ENCODE data around the gene KLHDC7A. TPM values are rescaled to one million over a fixed set of nuclear protein-coding genes. Genes with fewer than 3 reads are reported as not detected.
"Not testable (repeated sequence)": the region's sequence is repeated elsewhere in the genome, so short reads cannot be mapped to it uniquely, and the experiment has no call there.

Gene KLHDC7A
- total RNA-seq, result not detected

GRCh38 chr1:18480315-18481189 is at the start of gene KLHDC7A:
KLHDC7A (plus strand) TSS chr1:18480930; CDS start chr1:18480982, 52 bp downstream.
- DNase-seq (no peak), ATAC-seq (no peak)
- no peaks in the 10 kb centered on the region for H3K36me3 Mint-ChIP-seq
- H3K9me3 Mint-ChIP-seq (ENCODE audit: low read depth), result no peaks in the 10 kb centered on the region
- H3K4me3 Mint-ChIP-seq, result no peak within 1 kb of the TSS
- H3K4me1 Mint-ChIP-seq, result peaks cover 11% of the 10 kb centered on the region
- H3K27ac Mint-ChIP-seq, result no peak within 1 kb of the TSS
- no peaks in the 10 kb centered on the region for H3K27me3 Mint-ChIP-seq
- CTCF ChIA-PET, result no interaction called here

DNA sequence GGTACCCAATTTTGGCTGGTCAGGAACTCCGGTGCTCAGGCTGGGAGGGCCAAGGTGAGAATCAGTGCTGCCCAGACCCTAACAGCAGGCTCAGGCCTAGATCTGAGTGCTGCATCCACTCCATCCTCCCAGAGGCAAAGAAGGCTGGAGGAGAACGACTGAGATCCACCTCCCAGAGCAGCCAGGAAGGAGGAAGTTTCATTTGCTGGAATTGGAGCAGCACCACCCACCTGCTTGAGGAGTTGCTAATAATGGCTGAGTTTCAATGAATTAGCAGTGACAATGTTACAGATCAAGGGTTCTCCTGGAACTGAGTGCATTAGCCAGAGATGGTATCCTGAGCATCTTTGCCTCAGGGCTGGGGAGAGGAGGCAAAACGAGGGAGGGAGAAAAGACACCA is 46.7 kb upstream of the KLHDC7A start:
- DNase-seq (no peak), ATAC-seq (no peak)
- Mint-ChIP-seq H3K4me1 (no peaks in the 10 kb centered on the region), H3K4me3 (no peak overlapping the region), H3K9me3 (ENCODE audit: low read depth) (peaks cover 4% of the 10 kb centered on the region), H3K27me3 (peaks cover 2% of the 10 kb centered on the region), H3K36me3 (no peaks in the 10 kb centered on the region), H3K27ac (no peak overlapping the region)
- CTCF ChIA-PET, result no interaction called here

DNA sequence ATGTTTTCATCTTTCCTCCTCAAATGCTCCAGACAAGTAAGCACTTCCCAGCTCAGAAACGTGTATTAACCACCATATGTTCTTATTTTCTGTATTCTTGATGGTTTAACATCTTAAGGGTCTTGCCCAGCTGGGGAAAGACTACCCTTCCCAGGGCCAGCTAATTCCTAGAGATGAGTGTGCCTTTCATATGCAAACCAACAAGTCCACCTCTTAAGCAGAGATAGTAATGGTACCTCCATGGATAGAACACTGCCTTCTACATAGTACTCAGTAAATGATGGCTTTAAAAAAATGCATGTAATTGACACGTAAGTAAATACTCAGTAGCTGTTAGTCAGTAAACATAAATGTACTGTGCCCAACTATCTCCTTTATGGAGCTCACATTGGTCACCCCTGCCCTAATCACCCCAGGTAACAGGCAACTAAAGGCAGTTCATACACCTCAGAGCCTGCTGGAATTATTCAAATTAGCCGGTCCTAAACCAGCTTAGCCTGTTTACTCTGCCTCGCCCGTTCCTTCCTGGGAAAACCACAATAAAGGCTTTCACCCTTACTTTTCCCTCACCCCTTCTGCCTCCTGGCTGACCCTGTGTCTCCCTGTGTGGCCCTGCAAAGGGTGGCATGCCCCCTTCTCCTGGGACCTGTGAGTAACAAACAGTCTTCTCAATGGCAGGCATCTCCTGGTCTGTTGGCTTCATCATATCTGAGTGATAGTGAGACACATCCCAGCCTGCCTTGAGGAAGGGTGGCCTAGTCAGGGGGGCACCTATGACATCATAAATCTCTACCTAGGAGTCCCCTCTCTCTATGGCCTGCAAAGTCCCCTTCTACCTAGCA is 40.1 kb upstream of the KLHDC7A start:
- DNase-seq (no peak), ATAC-seq (no peak)
- no peaks in the 10 kb centered on the region for H3K36me3 Mint-ChIP-seq
- no peaks in the 10 kb centered on the region for H3K27me3 Mint-ChIP-seq
- CTCF ChIA-PET, result no interaction called here
- H3K4me3 Mint-ChIP-seq, result no peak overlapping the region
- H3K27ac Mint-ChIP-seq, result no peak overlapping the region
- H3K9me3 Mint-ChIP-seq (ENCODE audit: low read depth), result peaks cover 4% of the 10 kb centered on the region
- H3K4me1 Mint-ChIP-seq, result no peaks in the 10 kb centered on the region

- Mint-ChIP-seq H3K4me1 (no peaks in the 10 kb centered on the region), H3K27ac (no peak overlapping the region), H3K36me3 (no peaks in the 10 kb centered on the region), H3K27me3 (no peaks in the 10 kb centered on the region), H3K9me3 (ENCODE audit: low read depth) (no peaks in the 10 kb centered on the region), H3K4me3 (no peak overlapping the region)
- DNase-seq (no peak), ATAC-seq (no peak)
- CTCF ChIA-PET, result no interaction called here
Measured at GRCh38 chr1:18443587-18444520, 36.9 kb upstream of the KLHDC7A start.

DNA sequence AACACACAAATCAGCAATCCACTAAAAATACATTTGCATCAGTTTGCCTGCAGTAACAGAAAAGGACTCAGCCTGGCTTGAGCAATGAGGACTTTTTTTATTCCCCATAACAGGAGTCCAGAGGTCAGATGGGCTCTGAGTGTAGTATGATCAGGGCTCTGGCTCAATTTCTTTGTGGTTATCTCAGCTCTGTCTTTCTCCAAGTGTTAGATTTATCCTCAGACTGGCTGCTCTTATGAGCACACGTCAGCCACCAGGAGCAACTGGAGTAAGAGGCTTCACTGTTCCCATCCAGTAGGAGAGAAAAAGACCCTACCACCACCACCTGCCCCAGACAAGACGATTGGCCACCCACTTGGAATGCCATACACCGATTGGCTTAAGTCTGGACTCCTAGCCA is 36.2 kb upstream of the KLHDC7A start:
- Mint-ChIP-seq H3K4me1 (no peaks in the 10 kb centered on the region), H3K36me3 (no peaks in the 10 kb centered on the region), H3K9me3 (ENCODE audit: low read depth) (no peaks in the 10 kb centered on the region), H3K4me3 (no peak overlapping the region), H3K27me3 (no peaks in the 10 kb centered on the region), H3K27ac (no peak overlapping the region)
- no peak for DNase-seq
- ATAC-seq, result no peak
- CTCF ChIA-PET, result no interaction called here

- H3K36me3 Mint-ChIP-seq, result no peaks in the 10 kb centered on the region
- no peak overlapping the region for H3K27ac Mint-ChIP-seq
- ATAC-seq (no peak), DNase-seq (no peak)
- H3K4me3 Mint-ChIP-seq, result no peak overlapping the region
- no peaks in the 10 kb centered on the region for H3K9me3 Mint-ChIP-seq (ENCODE audit: low read depth)
- CTCF ChIA-PET, result no interaction called here
- H3K4me1 Mint-ChIP-seq, result no peaks in the 10 kb centered on the region
- H3K27me3 Mint-ChIP-seq, result no peaks in the 10 kb centered on the region
Measured at GRCh38 chr1:18446751-18447150, 34.0 kb upstream of the KLHDC7A start.

GRCh38 chr1:18447509-18448220 is 33.1 kb upstream of the KLHDC7A start:
- no peak for ATAC-seq
- CTCF ChIA-PET, result no interaction called here
- no peak overlapping the region for H3K27ac Mint-ChIP-seq
- no peaks in the 10 kb centered on the region for H3K4me1 Mint-ChIP-seq
- no peaks in the 10 kb centered on the region for H3K36me3 Mint-ChIP-seq
- DNase-seq, result no peak
- H3K4me3 Mint-ChIP-seq, result no peak overlapping the region
- no peaks in the 10 kb centered on the region for H3K9me3 Mint-ChIP-seq (ENCODE audit: low read depth)
- no peaks in the 10 kb centered on the region for H3K27me3 Mint-ChIP-seq

- no peak for DNase-seq
- H3K9me3 Mint-ChIP-seq (ENCODE audit: low read depth), result no peaks in the 10 kb centered on the region
- H3K4me1 Mint-ChIP-seq, result no peaks in the 10 kb centered on the region
- no peak overlapping the region for H3K27ac Mint-ChIP-seq
- no peak for ATAC-seq
- CTCF ChIA-PET, result no interaction called here
- H3K36me3 Mint-ChIP-seq, result no peaks in the 10 kb centered on the region
- H3K27me3 Mint-ChIP-seq, result no peaks in the 10 kb centered on the region
- H3K4me3 Mint-ChIP-seq, result no peak overlapping the region
Measured at GRCh38 chr1:18448889-18449288, 31.8 kb upstream of the KLHDC7A start.

GRCh38 chr1:18452550-18452949 is 28.2 kb upstream of the KLHDC7A start:
- H3K27ac Mint-ChIP-seq, result no peak overlapping the region
- no peaks in the 10 kb centered on the region for H3K4me1 Mint-ChIP-seq
- H3K4me3 Mint-ChIP-seq, result no peak overlapping the region
- no peak for DNase-seq
- H3K36me3 Mint-ChIP-seq, result no peaks in the 10 kb centered on the region
- CTCF ChIA-PET, result no interaction called here
- ATAC-seq, result peak; percentile 45
- no peaks in the 10 kb centered on the region for H3K27me3 Mint-ChIP-seq
- H3K9me3 Mint-ChIP-seq (ENCODE audit: low read depth), result no peaks in the 10 kb centered on the region

- Mint-ChIP-seq H3K27me3 (no peaks in the 10 kb centered on the region), H3K27ac (no peak overlapping the region)
- CTCF ChIA-PET, result no interaction called here
Measured at GRCh38 chr1:18458133-18459092, 22.3 kb upstream of the KLHDC7A start.

DNA sequence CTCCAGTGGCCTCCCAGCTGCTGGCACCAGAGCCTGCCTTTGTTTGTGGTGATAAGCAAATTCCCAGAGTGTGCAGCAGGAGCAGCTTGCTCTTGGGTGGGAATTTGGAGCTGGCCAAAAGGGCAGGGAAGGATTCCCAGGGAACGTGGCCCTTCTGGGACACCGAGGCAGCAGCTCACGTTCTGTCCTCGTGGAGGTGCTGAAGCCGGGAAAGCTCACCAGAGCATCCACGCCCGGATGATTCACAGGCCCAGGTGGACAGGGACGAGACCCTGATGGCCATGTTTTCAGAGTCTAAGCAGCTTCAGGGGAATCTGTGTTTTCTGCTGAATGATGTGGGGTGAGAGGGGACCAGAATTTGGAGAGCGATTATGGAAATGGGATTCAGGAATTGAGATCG is 19.1 kb upstream of the KLHDC7A start:
- Mint-ChIP-seq H3K27ac (no peak overlapping the region), H3K27me3 (no peaks in the 10 kb centered on the region), H3K36me3 (no peaks in the 10 kb centered on the region), H3K4me3 (no peak overlapping the region), H3K9me3 (ENCODE audit: low read depth) (no peaks in the 10 kb centered on the region), H3K4me1 (no peaks in the 10 kb centered on the region)
- CTCF ChIA-PET, result no interaction called here
- no peak for DNase-seq
- no peak for ATAC-seq

More at GRCh38 chr1:18458133-18459092, 22.3 kb upstream of the KLHDC7A start:
- H3K9me3 Mint-ChIP-seq (ENCODE audit: low read depth), result no peaks in the 10 kb centered on the region
- no peaks in the 10 kb centered on the region for H3K36me3 Mint-ChIP-seq
- DNase-seq (no peak), ATAC-seq (no peak)
- H3K4me3 Mint-ChIP-seq, result no peak overlapping the region
- H3K4me1 Mint-ChIP-seq, result no peaks in the 10 kb centered on the region

GRCh38 chr1:18462517-18462916 is 18.2 kb upstream of the KLHDC7A start:
- H3K4me1 Mint-ChIP-seq; H3K4me3 Mint-ChIP-seq; H3K27ac Mint-ChIP-seq; H3K27me3 Mint-ChIP-seq; CTCF ChIA-PET; DNase-seq; ATAC-seq; H3K9me3 Mint-ChIP-seq (ENCODE audit: low read depth); H3K36me3 Mint-ChIP-seq: not testable (repeated sequence)
